ENCODE results near the gene TOR1AIP2.

GRCh38 chr1:179822065-179822464, 55.5 kb downstream of the TOR1AIP2 start:
- TF ChIP-seq POLR2A (IDR thresholded peaks at IDR 0.05) (no peak), POLR2AphosphoS5 (IDR thresholded peaks at IDR 0.05) (no peak)
